Measurements from ENCODE around the gene OSER1. TPM values are rescaled to one million over a fixed set of nuclear protein-coding genes. Genes with fewer than 3 reads are reported as not detected.

The OSER1 gene
- total RNA-seq, 2 donors from 2014 or later: 88.5 to 103 TPM

- peaks cover 63% of the 10 kb centered on the region for H3K27me3 Mint-ChIP-seq
- H3K4me1 Mint-ChIP-seq: peaks cover 14% of the 10 kb centered on the region
Measured at GRCh38 chr20:44187772-44188709, 22.5 kb downstream of the OSER1 start.

GRCh38 chr20:44187054-44187771 is 23.4 kb downstream of the OSER1 start, which contains the start of gene JPH2:
Gene JPH2 (minus strand): TSS chr20:44187188. CDS start chr20:44186705, 483 bp downstream.
- Mint-ChIP-seq H3K27me3 (peaks cover 72% of the 10 kb centered on the region), H3K36me3 (ENCODE audit: low read depth) (peaks cover 16% of the 10 kb centered on the region), H3K4me1 (peaks cover 12% of the 10 kb centered on the region), H3K27ac (peak within 1 kb of the TSS; percentile 47), H3K4me3 (no peak within 1 kb of the TSS)
- ATAC-seq (peak; percentile 25), DNase-seq (no peak)
- no peaks in the 10 kb centered on the region for H3K9me3 ChIP-seq (ENCODE audit: control insufficient read depth, low read length, poor library complexity, severe bottlenecking)

More at GRCh38 chr20:44187772-44188709, 22.5 kb downstream of the OSER1 start:
- H3K36me3 Mint-ChIP-seq (ENCODE audit: low read depth): peaks cover 11% of the 10 kb centered on the region
- H3K4me3 Mint-ChIP-seq: no peak overlapping the region
- H3K27ac Mint-ChIP-seq: peak overlapping the region; percentile 47
- no peaks in the 10 kb centered on the region for H3K9me3 ChIP-seq (ENCODE audit: control insufficient read depth, low read length, poor library complexity, severe bottlenecking)
- DNase-seq (no peak), ATAC-seq (peak; percentile 32)

- H3K4me1 Mint-ChIP-seq: peaks cover 12% of the 10 kb centered on the region
- H3K27me3 Mint-ChIP-seq: peaks cover 77% of the 10 kb centered on the region
- H3K9me3 ChIP-seq (ENCODE audit: control insufficient read depth, low read length, poor library complexity, severe bottlenecking): no peaks in the 10 kb centered on the region
- no peak overlapping the region for H3K4me3 Mint-ChIP-seq
- H3K36me3 Mint-ChIP-seq (ENCODE audit: low read depth): peaks cover 16% of the 10 kb centered on the region
- DNase-seq (no peak), ATAC-seq (no peak)
- H3K27ac Mint-ChIP-seq: no peak overlapping the region
Measured at GRCh38 chr20:44186674-44187053, 23.9 kb downstream of the OSER1 start.

GRCh38 chr20:44186201-44186600 is 24.4 kb downstream of the OSER1 start:
- peaks cover 81% of the 10 kb centered on the region for H3K27me3 Mint-ChIP-seq
- H3K4me1 Mint-ChIP-seq: peaks cover 12% of the 10 kb centered on the region
- H3K9me3 ChIP-seq (ENCODE audit: control insufficient read depth, low read length, poor library complexity, severe bottlenecking): no peaks in the 10 kb centered on the region
- ATAC-seq (no peak), DNase-seq (no peak)
- H3K27ac Mint-ChIP-seq: no peak overlapping the region
- no peak overlapping the region for H3K4me3 Mint-ChIP-seq
- H3K36me3 Mint-ChIP-seq (ENCODE audit: low read depth): peaks cover 16% of the 10 kb centered on the region

- H3K27me3 Mint-ChIP-seq: peaks cover 84% of the 10 kb centered on the region
- DNase-seq (no peak), ATAC-seq (no peak)
- H3K27ac Mint-ChIP-seq: no peak overlapping the region
- H3K9me3 ChIP-seq (ENCODE audit: control insufficient read depth, low read length, poor library complexity, severe bottlenecking): no peaks in the 10 kb centered on the region
- H3K4me1 Mint-ChIP-seq: peaks cover 12% of the 10 kb centered on the region
- H3K36me3 Mint-ChIP-seq (ENCODE audit: low read depth): peaks cover 16% of the 10 kb centered on the region
- no peak overlapping the region for H3K4me3 Mint-ChIP-seq
Measured at GRCh38 chr20:44185574-44185973, 25.0 kb downstream of the OSER1 start.

GRCh38 chr20:44183282-44183681 is 27.3 kb downstream of the OSER1 start:
- no peak overlapping the region for H3K27ac Mint-ChIP-seq
- peaks cover 14% of the 10 kb centered on the region for H3K36me3 Mint-ChIP-seq (ENCODE audit: low read depth)
- no peak overlapping the region for H3K4me3 Mint-ChIP-seq
- H3K27me3 Mint-ChIP-seq: peaks cover 75% of the 10 kb centered on the region
- ATAC-seq: no peak
- no peak for DNase-seq
- peaks cover 10% of the 10 kb centered on the region for H3K4me1 Mint-ChIP-seq
- no peaks in the 10 kb centered on the region for H3K9me3 ChIP-seq (ENCODE audit: control insufficient read depth, low read length, poor library complexity, severe bottlenecking)

GRCh38 chr20:44182863-44183262 is 27.7 kb downstream of the OSER1 start:
- no peak for DNase-seq
- no peaks in the 10 kb centered on the region for H3K9me3 ChIP-seq (ENCODE audit: control insufficient read depth, low read length, poor library complexity, severe bottlenecking)
- Mint-ChIP-seq H3K27ac (no peak overlapping the region), H3K4me3 (no peak overlapping the region), H3K36me3 (ENCODE audit: low read depth) (peaks cover 12% of the 10 kb centered on the region), H3K4me1 (peaks cover 6% of the 10 kb centered on the region), H3K27me3 (peaks cover 75% of the 10 kb centered on the region)
- no peak for ATAC-seq

- peaks cover 1% of the 10 kb centered on the region for H3K4me1 Mint-ChIP-seq
- ATAC-seq (no peak), DNase-seq (no peak)
- no peak overlapping the region for H3K27ac Mint-ChIP-seq
- H3K4me3 Mint-ChIP-seq: no peak overlapping the region
- H3K9me3 ChIP-seq (ENCODE audit: control insufficient read depth, low read length, poor library complexity, severe bottlenecking): no peaks in the 10 kb centered on the region
- H3K27me3 Mint-ChIP-seq: peaks cover 75% of the 10 kb centered on the region
- H3K36me3 Mint-ChIP-seq (ENCODE audit: low read depth): peaks cover 10% of the 10 kb centered on the region
Measured at GRCh38 chr20:44182135-44182765, 28.3 kb downstream of the OSER1 start.

GRCh38 chr20:44181611-44182010 is 29.0 kb downstream of the OSER1 start:
- no peak for DNase-seq
- H3K36me3 Mint-ChIP-seq (ENCODE audit: low read depth): peaks cover 10% of the 10 kb centered on the region
- no peak for ATAC-seq
- H3K4me3 Mint-ChIP-seq: no peak overlapping the region
- no peaks in the 10 kb centered on the region for H3K9me3 ChIP-seq (ENCODE audit: control insufficient read depth, low read length, poor library complexity, severe bottlenecking)
- peaks cover 75% of the 10 kb centered on the region for H3K27me3 Mint-ChIP-seq
- no peaks in the 10 kb centered on the region for H3K4me1 Mint-ChIP-seq
- H3K27ac Mint-ChIP-seq: no peak overlapping the region

GRCh38 chr20:44180814-44181213 is 29.8 kb downstream of the OSER1 start:
- Mint-ChIP-seq H3K36me3 (ENCODE audit: low read depth) (peaks cover 12% of the 10 kb centered on the region), H3K4me1 (no peaks in the 10 kb centered on the region), H3K27ac (no peak overlapping the region), H3K4me3 (no peak overlapping the region), H3K27me3 (peaks cover 72% of the 10 kb centered on the region)
- DNase-seq (no peak), ATAC-seq (no peak)
- no peaks in the 10 kb centered on the region for H3K9me3 ChIP-seq (ENCODE audit: control insufficient read depth, low read length, poor library complexity, severe bottlenecking)

- no peak overlapping the region for H3K27ac Mint-ChIP-seq
- H3K27me3 Mint-ChIP-seq: peaks cover 68% of the 10 kb centered on the region
- DNase-seq: no peak
- peaks cover 2% of the 10 kb centered on the region for H3K36me3 Mint-ChIP-seq (ENCODE audit: low read depth)
- no peaks in the 10 kb centered on the region for H3K9me3 ChIP-seq (ENCODE audit: control insufficient read depth, low read length, poor library complexity, severe bottlenecking)
- H3K4me3 Mint-ChIP-seq: no peak overlapping the region
- peaks cover 4% of the 10 kb centered on the region for H3K4me1 Mint-ChIP-seq
- ATAC-seq: no peak
Measured at GRCh38 chr20:44176833-44177534, 33.6 kb downstream of the OSER1 start.

GRCh38 chr20:44174996-44175765 is 35.4 kb downstream of the OSER1 start:
- no peak for DNase-seq
- no peaks in the 10 kb centered on the region for H3K9me3 ChIP-seq (ENCODE audit: control insufficient read depth, low read length, poor library complexity, severe bottlenecking)
- peaks cover 9% of the 10 kb centered on the region for H3K4me1 Mint-ChIP-seq
- peaks cover 71% of the 10 kb centered on the region for H3K27me3 Mint-ChIP-seq
- peaks cover 5% of the 10 kb centered on the region for H3K36me3 Mint-ChIP-seq (ENCODE audit: low read depth)
- no peak overlapping the region for H3K4me3 Mint-ChIP-seq
- H3K27ac Mint-ChIP-seq: no peak overlapping the region
- no peak for ATAC-seq
